PC-3 (cell line): Measurements from ENCODE around the gene TMC2. TPM values are rescaled to one million over a fixed set of nuclear protein-coding genes. Genes with fewer than 3 reads are reported as not detected.

ENCODE experiments used
- ATAC-seq: fragments of 200-7000 bp; cut with Tn5 transposase; 2 replicates; pipeline ENCODE4 v1.9.1; 2020; ENCODE audit warnings: mild to moderate bottlenecking, moderate library complexity
- BruUV-seq: library from RNA; stranded (reverse); fragments of 400-500 nt; replicated peaks from 2 replicates; lab custom pipeline; 2021; lab: Mats Ljungman, UMichigan
- CTCF ChIA-PET: fragments of 300-600 bp; sonication (Branson Sonifier 250); formaldehyde crosslinking; loops from one replicate; lab custom pipeline; 2022; ENCODE audit warnings: antibody characterized with exemption; lab: Charles Lee
- POLR2A ChIA-PET: fragments of 300-600 bp; sonication (Branson Sonifier 250); formaldehyde crosslinking; loops from one replicate; lab custom pipeline; 2022; ENCODE audit warnings: antibody characterized with exemption; ENCODE audit not compliant: unreplicated experiment; lab: Charles Lee
- DNase-seq: peaks from one replicate; pipeline ENCODE4 v3.0.0-alpha.2; 2015
- H2AFZ ChIP-seq: fragments of 300-600 bp; sonication (generic); 2 replicates; pipeline ENCODE4 v1.6.0; 2016; ENCODE audit warnings: antibody characterized with exemption, low read length
- H3F3A ChIP-seq: fragments of 300-600 bp; sonication (generic); one replicate; pipeline ENCODE4 v1.6.0; 2017; ENCODE audit warnings: antibody characterized with exemption, low read length, control low read depth, mild to moderate bottlenecking; ENCODE audit not compliant: unreplicated experiment
- H3K27ac ChIP-seq: fragments of 300-600 bp; sonication (generic); 2 replicates; pipeline ENCODE4 v1.5.1; 2016; ENCODE audit warnings: mild to moderate bottlenecking, low read length
- H3K27me3 ChIP-seq: fragments of 300-600 bp; sonication (generic); 2 replicates; pipeline ENCODE4 v1.6.1; 2016; ENCODE audit warnings: low read length, mixed read lengths
- H3K36me3 ChIP-seq: fragments of 300-600 bp; sonication (generic); 2 replicates; pipeline ENCODE4 v1.6.1; 2016; ENCODE audit warnings: low read depth, mixed run types, low read length, mixed read lengths
- H3K4me1 ChIP-seq: fragments of 300-600 bp; sonication (generic); 2 replicates; pipeline ENCODE4 v1.5.1; 2016; ENCODE audit warnings: low read length; ENCODE audit not compliant: insufficient read depth
- H3K4me2 ChIP-seq: fragments of 300-600 bp; sonication (generic); 2 replicates; pipeline ENCODE4 v1.6.0; 2016; ENCODE audit warnings: low read length
- H3K4me3 ChIP-seq: fragments of 300-600 bp; sonication (generic); 2 replicates; pipeline ENCODE4 v1.5.1; 2016; ENCODE audit warnings: mild to moderate bottlenecking, low read length, mixed read lengths
- H3K79me2 ChIP-seq: fragments of 300-600 bp; sonication (generic); 2 replicates; pipeline ENCODE4 v1.6.1; 2017; ENCODE audit warnings: low read length, mixed read lengths
- H3K9ac ChIP-seq: fragments of 300-600 bp; sonication (generic); 2 replicates; pipeline ENCODE4 v1.6.0; 2016; ENCODE audit warnings: mild to moderate bottlenecking, low read length
- H3K9me2 ChIP-seq: fragments of 300-600 bp; sonication (generic); replicated peaks from 2 replicates; pipeline ENCODE4 v1.6.1; 2016; ENCODE audit warnings: mixed run types, low read length, mixed read lengths
- H3K9me3 ChIP-seq: fragments of 300-600 bp; sonication (generic); 2 replicates; pipeline ENCODE4 v1.6.1; 2016; ENCODE audit warnings: low read length, mixed read lengths
- H4K20me1 ChIP-seq: fragments of 300-600 bp; sonication (generic); 2 replicates; pipeline ENCODE4 v1.6.1; 2016; ENCODE audit warnings: low read length, mixed read lengths
- CTCF ChIP-seq: fragments of 300-600 bp; sonication (generic); conservative IDR thresholded peaks from 2 replicates; pipeline ENCODE4 v1.5.1; 2017; ENCODE audit warnings: antibody characterized with exemption, low read depth, mild to moderate bottlenecking, low read length
- EZH2 ChIP-seq: fragments of 300-600 bp; sonication (generic); IDR thresholded peaks from one replicate; pipeline ENCODE4 v1.6.1; 2017; ENCODE audit warnings: antibody characterized with exemption, mild to moderate bottlenecking, low read length; ENCODE audit not compliant: unreplicated experiment
- EZH2phosphoT487 ChIP-seq: fragments of 300-600 bp; sonication (generic); IDR thresholded peaks from 2 replicates; pipeline ENCODE4 v1.6.1; 2018; ENCODE audit warnings: mild to moderate bottlenecking, antibody characterized with exemption, low read length, borderline replicate concordance
- intact Hi-C: fragments of 100-400 bp; cut with micrococcal nuclease; formaldehyde crosslinking; loops from 2 replicates; pipeline ENCODE4 v1.9.0; 2023
- total RNA-seq: library from RNA; depleted of rRNA; stranded (reverse); fragments of >200 nt; gene quantifications from 2 replicates; pipeline ENCODE4 v1.2.3, GENCODE V29; 2014

The TMC2 gene
- total RNA-seq, 1 experiment from 2014 or later, result not detected

- Histone ChIP-seq H3K36me3 (peaks cover 80% of the 10 kb centered on the region), H4K20me1 (peaks cover 70% of the 10 kb centered on the region), H3F3A (peaks cover 50% of the 10 kb centered on the region), H2AFZ (no peak overlapping the region), H3K9me3 (no peaks in the 10 kb centered on the region), H3K9ac (no peak overlapping the region), H3K79me2 (peaks cover 56% of the 10 kb centered on the region), H3K27ac (no peak overlapping the region), H3K4me2 (no peak overlapping the region), H3K9me2 (no peaks in the 10 kb centered on the region), H3K4me3 (no peak overlapping the region), H3K27me3 (no peaks in the 10 kb centered on the region), H3K4me1 (peaks cover 21% of the 10 kb centered on the region)
- no peak for TF ChIP-seq EZH2phosphoT487
- no peak for DNase-seq
- BruUV-seq, result no TSS peak
- ATAC-seq, result no peak
- POLR2A ChIA-PET, result no interaction called here
- intact Hi-C loops, result no loop called here
- CTCF ChIA-PET, result no interaction called here
Measured at GRCh38 chr20:2656471-2657117, 120.2 kb downstream of the TMC2 start.

- no peak overlapping the region for H3K27ac ChIP-seq
- TF ChIP-seq CTCF (no peak), EZH2 (no peak), EZH2phosphoT487 (no peak)
- no peak overlapping the region for H3K4me2 ChIP-seq
- ChIA-PET CTCF (no interaction called here), POLR2A (no interaction called here)
- ATAC-seq (no peak), DNase-seq (no peak)
- H3F3A ChIP-seq, result peaks cover 50% of the 10 kb centered on the region
- H3K4me3 ChIP-seq, result no peak overlapping the region
- no peak overlapping the region for H3K9ac ChIP-seq
- peaks cover 56% of the 10 kb centered on the region for H3K79me2 ChIP-seq
- no TSS peak for BruUV-seq
- H4K20me1 ChIP-seq, result peaks cover 70% of the 10 kb centered on the region
- intact Hi-C loops, result no loop called here
- H2AFZ ChIP-seq, result no peak overlapping the region
- H3K9me2 ChIP-seq, result no peaks in the 10 kb centered on the region
- H3K4me1 ChIP-seq, result peaks cover 21% of the 10 kb centered on the region
- H3K9me3 ChIP-seq, result no peaks in the 10 kb centered on the region
- peaks cover 86% of the 10 kb centered on the region for H3K36me3 ChIP-seq
- no peaks in the 10 kb centered on the region for H3K27me3 ChIP-seq
Measured at GRCh38 chr20:2657241-2657640, 120.9 kb downstream of the TMC2 start.

GRCh38 chr20:2657674-2658073 lies 121.3 kb downstream of the TMC2 start:
- Histone ChIP-seq H3K9me3 (no peaks in the 10 kb centered on the region), H3F3A (peaks cover 50% of the 10 kb centered on the region), H4K20me1 (peaks cover 70% of the 10 kb centered on the region), H2AFZ (no peak overlapping the region), H3K79me2 (peaks cover 56% of the 10 kb centered on the region), H3K27me3 (no peaks in the 10 kb centered on the region), H3K9me2 (no peaks in the 10 kb centered on the region), H3K4me3 (no peak overlapping the region), H3K27ac (no peak overlapping the region), H3K36me3 (peaks cover 88% of the 10 kb centered on the region), H3K4me1 (peaks cover 21% of the 10 kb centered on the region), H3K4me2 (no peak overlapping the region), H3K9ac (no peak overlapping the region)
- BruUV-seq, result no TSS peak
- TF ChIP-seq EZH2phosphoT487 (no peak), CTCF (no peak), EZH2 (no peak)
- intact Hi-C loops, result no loop called here
- DNase-seq (no peak), ATAC-seq (no peak)
- ChIA-PET CTCF (no interaction called here), POLR2A (no interaction called here)
